Stimulated activated naive CD8-positive, alpha-beta T cell treated with anti-CD3 and anti-CD28 coated beads, Interleukin-15, amount 100 ng/mL, for 72 hours (primary cell): ENCODE results near the gene ATG16L1.
A peak's percentile ranks its signal among the peaks of the same experiment; 100 is the strongest.

Experiments
- ATAC-seq: fragments of 150-1000 bp; cut with Tn5 transposase; 2 replicates; pipeline ENCODE4 v1.10.0; 2021; ENCODE audit warnings: mild to moderate bottlenecking, moderate library complexity
- DNase-seq, 2 donors: peaks; one replicate each; pipeline ENCODE4 v3.0.0; 2021 to 2022
- H3K27ac Mint-ChIP-seq, 2 donors: one replicate each; pipeline ENCODE4 v1.8.0; 2022; ENCODE audit warnings: mild to moderate bottlenecking in 2 of 2, mixed read lengths in 2 of 2, moderate library complexity in 2 of 2
- H3K27me3 Mint-ChIP-seq: one replicate; pipeline ENCODE4 v1.8.0; 2022; ENCODE audit warnings: mixed read lengths
- H3K4me1 Mint-ChIP-seq: one replicate; pipeline ENCODE4 v1.8.0; 2022; ENCODE audit warnings: mild to moderate bottlenecking, mixed read lengths
- H3K4me3 Mint-ChIP-seq, 2 donors: one replicate each; pipeline ENCODE4 v1.8.0; 2022; ENCODE audit warnings: mild to moderate bottlenecking in 2 of 2, mixed read lengths in 2 of 2, moderate library complexity in 1 of 2
- H3K9me3 Mint-ChIP-seq, 2 donors: one replicate each; pipeline ENCODE4 v1.8.0; 2022; ENCODE audit warnings: mixed read lengths in 2 of 2

The ATG16L1 gene

GRCh38 chr2:233287871-233288270 is 36.4 kb downstream of the ATG16L1 start:
- DNase-seq = no peak
- Mint-ChIP-seq H3K9me3 (no peaks in the 10 kb centered on the region), H3K27ac (peak overlapping the region; percentile 67 to 74), H3K4me1 (no peaks in the 10 kb centered on the region), H3K27me3 (no peaks in the 10 kb centered on the region), H3K4me3 (no peak overlapping the region)
- no peak for ATAC-seq

GRCh38 chr2:233288663-233289062 is 37.2 kb downstream of the ATG16L1 start:
- Mint-ChIP-seq H3K27me3 (no peaks in the 10 kb centered on the region), H3K9me3 (no peaks in the 10 kb centered on the region), H3K27ac (peak overlapping the region in 1 of 2 donors; percentile 80), H3K4me1 (no peaks in the 10 kb centered on the region), H3K4me3 (no peak overlapping the region)
- ATAC-seq (no peak), DNase-seq (no peak)

GRCh38 chr2:233289648-233290047 is 38.2 kb downstream of the ATG16L1 start:
- Mint-ChIP-seq H3K27ac (no peak overlapping the region), H3K4me3 (no peak overlapping the region), H3K4me1 (no peaks in the 10 kb centered on the region), H3K27me3 (no peaks in the 10 kb centered on the region), H3K9me3 (no peaks in the 10 kb centered on the region)
- no peak for ATAC-seq
- no peak for DNase-seq

- H3K9me3 Mint-ChIP-seq = no peaks in the 10 kb centered on the region
- no peak for DNase-seq
- no peak overlapping the region for H3K4me3 Mint-ChIP-seq
- H3K4me1 Mint-ChIP-seq = no peaks in the 10 kb centered on the region
- no peak overlapping the region for H3K27ac Mint-ChIP-seq
- ATAC-seq = no peak
- H3K27me3 Mint-ChIP-seq = no peaks in the 10 kb centered on the region
Observed at GRCh38 chr2:233290051-233290845, 38.8 kb downstream of the ATG16L1 start.

DNA sequence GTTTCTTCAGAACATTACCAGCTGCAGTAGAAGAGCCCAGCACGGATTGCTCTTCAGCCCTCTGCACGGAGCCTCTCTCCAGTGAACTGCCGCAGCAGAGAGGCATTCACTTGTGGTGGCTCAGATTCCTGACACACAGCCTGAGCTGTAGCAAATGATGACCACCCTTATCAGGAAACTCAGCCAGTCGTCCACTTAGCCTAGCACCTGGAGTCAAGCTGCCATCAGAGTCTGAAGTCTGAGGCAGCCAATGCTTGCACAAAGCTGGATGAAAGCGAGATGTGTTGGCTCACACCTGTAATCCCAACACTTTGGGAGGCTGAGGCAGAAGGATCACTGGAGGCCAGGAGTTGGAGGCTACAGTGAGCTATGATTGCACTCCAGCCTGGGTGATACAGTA is 44.4 kb downstream of the ATG16L1 start:
- no peak overlapping the region for H3K4me3 Mint-ChIP-seq
- DNase-seq = no peak
- H3K9me3 Mint-ChIP-seq = no peaks in the 10 kb centered on the region
- no peaks in the 10 kb centered on the region for H3K4me1 Mint-ChIP-seq
- no peaks in the 10 kb centered on the region for H3K27me3 Mint-ChIP-seq
- no peak overlapping the region for H3K27ac Mint-ChIP-seq
- no peak for ATAC-seq

- Mint-ChIP-seq H3K27me3 (no peaks in the 10 kb centered on the region), H3K4me1 (no peaks in the 10 kb centered on the region), H3K4me3 (no peak overlapping the region), H3K9me3 (no peaks in the 10 kb centered on the region), H3K27ac (no peak overlapping the region)
- no peak for DNase-seq
- no peak for ATAC-seq
Observed at GRCh38 chr2:233297076-233297475, 45.6 kb downstream of the ATG16L1 start.

GRCh38 chr2:233300401-233300800 is 48.9 kb downstream of the ATG16L1 start:
- ATAC-seq = no peak
- H3K27ac Mint-ChIP-seq = peak overlapping the region in 1 of 2 donors; percentile 48
- H3K4me1 Mint-ChIP-seq = no peaks in the 10 kb centered on the region
- H3K4me3 Mint-ChIP-seq = no peak overlapping the region
- H3K27me3 Mint-ChIP-seq = no peaks in the 10 kb centered on the region
- H3K9me3 Mint-ChIP-seq = no peaks in the 10 kb centered on the region
- no peak for DNase-seq

- Mint-ChIP-seq H3K27me3 (no peaks in the 10 kb centered on the region), H3K9me3 (no peaks in the 10 kb centered on the region), H3K4me3 (no peak overlapping the region), H3K4me1 (no peaks in the 10 kb centered on the region), H3K27ac (no peak overlapping the region)
- DNase-seq (no peak), ATAC-seq (no peak)
Observed at GRCh38 chr2:233301248-233301647, 49.8 kb downstream of the ATG16L1 start.

DNA sequence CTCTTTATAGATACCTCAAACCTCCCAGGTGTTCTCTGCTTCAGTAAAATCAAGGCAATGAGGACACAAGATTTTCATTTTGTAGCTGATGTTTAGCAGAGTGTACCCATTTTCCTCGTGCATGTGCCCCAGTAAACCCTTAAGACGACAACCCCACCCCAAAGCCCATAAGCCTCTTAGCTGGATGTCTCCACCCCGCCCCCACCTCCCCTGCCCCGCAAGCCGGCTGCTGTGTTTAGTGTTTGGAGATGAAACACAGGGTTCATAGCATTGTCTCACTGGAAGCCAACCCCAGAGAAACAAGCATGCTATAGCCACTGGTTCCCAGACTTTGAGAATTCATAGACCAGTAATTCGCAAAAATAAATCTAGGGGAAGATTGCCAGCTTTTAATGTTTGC is 50.3 kb downstream of the ATG16L1 start:
- Mint-ChIP-seq H3K27me3 (no peaks in the 10 kb centered on the region), H3K4me3 (no peak overlapping the region), H3K4me1 (no peaks in the 10 kb centered on the region), H3K27ac (no peak overlapping the region), H3K9me3 (no peaks in the 10 kb centered on the region)
- ATAC-seq = no peak
- no peak for DNase-seq

DNA sequence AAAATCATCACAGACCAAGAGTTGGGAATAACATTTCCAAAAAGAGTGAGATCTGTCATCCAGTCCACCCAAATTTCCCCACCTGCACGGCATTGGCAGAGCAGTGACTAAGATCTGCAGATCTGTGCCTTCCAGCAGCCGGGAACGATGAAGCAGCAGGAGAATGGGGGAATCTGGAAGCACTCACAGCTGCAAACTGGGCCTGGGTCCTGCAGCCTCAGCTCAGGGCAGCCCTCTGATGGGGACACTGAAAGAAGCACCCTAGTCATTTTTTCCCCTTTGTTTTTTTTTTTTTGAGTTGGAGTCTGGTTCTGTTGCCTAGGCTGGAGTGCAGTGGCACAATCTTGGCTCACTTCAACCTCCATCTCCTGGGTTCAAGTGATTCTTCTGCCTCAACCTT is 51.8 kb downstream of the ATG16L1 start:
- no peak overlapping the region for H3K27ac Mint-ChIP-seq
- H3K4me1 Mint-ChIP-seq = no peaks in the 10 kb centered on the region
- no peaks in the 10 kb centered on the region for H3K9me3 Mint-ChIP-seq
- no peak overlapping the region for H3K4me3 Mint-ChIP-seq
- DNase-seq (no peak), ATAC-seq (no peak)
- no peaks in the 10 kb centered on the region for H3K27me3 Mint-ChIP-seq

- Mint-ChIP-seq H3K4me3 (no peak within 1 kb of the TSS), H3K27ac (no peak within 1 kb of the TSS), H3K9me3 (no peaks in the 10 kb centered on the region), H3K27me3 (no peaks in the 10 kb centered on the region), H3K4me1 (peaks cover 11% of the 10 kb centered on the region)
- DNase-seq (no peak), ATAC-seq (no peak)
Observed at GRCh38 chr2:233307565-233307964, 56.1 kb downstream of the ATG16L1 start, which contains the start of gene SAG. Gene SAG, plus strand, starts transcription at chr2:233307816. Its CDS starts 1,374 bp downstream, at chr2:233309190.

DNA sequence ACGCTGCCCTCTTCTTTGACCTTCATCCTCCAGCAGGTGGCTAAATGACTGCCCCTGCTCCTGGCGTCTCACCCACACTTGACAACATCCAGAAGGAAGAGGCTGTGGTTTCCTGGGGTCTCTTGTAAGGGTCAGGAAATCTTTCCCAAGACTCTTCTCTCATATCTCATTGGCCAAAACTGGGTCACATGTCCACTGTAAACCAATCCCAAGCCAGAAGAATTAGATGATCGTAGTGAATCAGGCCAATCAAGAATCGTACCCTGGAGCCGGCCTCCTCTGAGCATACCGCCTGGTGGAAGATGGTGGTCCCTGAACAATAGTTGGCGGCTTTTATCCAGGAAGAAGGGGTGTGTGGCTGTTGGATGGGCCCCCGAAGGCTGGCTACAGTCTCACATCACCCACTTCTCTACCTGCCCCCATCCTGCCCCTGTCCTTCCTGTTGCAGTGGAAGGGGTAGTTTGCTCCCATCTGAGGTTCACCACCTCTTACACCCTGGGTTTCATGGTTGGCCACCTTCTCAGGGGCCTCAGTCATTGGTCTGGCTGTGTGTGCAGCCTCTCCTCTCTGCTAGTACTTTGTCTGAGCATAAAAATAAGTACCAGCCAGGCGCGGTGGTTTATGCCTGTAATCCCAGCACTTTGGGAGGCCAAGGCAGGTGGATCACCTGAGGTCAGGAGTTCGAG is 59.9 kb downstream of the ATG16L1 start:
- ATAC-seq (no peak), DNase-seq (no peak)
- Mint-ChIP-seq H3K27ac (no peak overlapping the region), H3K9me3 (no peaks in the 10 kb centered on the region), H3K27me3 (peaks cover 7% of the 10 kb centered on the region), H3K4me1 (peaks cover 17% of the 10 kb centered on the region), H3K4me3 (no peak overlapping the region)

- no peak for ATAC-seq
- no peak for DNase-seq
- no peak overlapping the region for H3K4me3 Mint-ChIP-seq
- peak overlapping the region in 1 of 2 donors; percentile 6 for H3K27ac Mint-ChIP-seq
- peaks cover 17% of the 10 kb centered on the region for H3K4me1 Mint-ChIP-seq
- H3K27me3 Mint-ChIP-seq = peaks cover 7% of the 10 kb centered on the region
- H3K9me3 Mint-ChIP-seq = no peaks in the 10 kb centered on the region
Observed at GRCh38 chr2:233312874-233313273, 61.4 kb downstream of the ATG16L1 start.

DNA sequence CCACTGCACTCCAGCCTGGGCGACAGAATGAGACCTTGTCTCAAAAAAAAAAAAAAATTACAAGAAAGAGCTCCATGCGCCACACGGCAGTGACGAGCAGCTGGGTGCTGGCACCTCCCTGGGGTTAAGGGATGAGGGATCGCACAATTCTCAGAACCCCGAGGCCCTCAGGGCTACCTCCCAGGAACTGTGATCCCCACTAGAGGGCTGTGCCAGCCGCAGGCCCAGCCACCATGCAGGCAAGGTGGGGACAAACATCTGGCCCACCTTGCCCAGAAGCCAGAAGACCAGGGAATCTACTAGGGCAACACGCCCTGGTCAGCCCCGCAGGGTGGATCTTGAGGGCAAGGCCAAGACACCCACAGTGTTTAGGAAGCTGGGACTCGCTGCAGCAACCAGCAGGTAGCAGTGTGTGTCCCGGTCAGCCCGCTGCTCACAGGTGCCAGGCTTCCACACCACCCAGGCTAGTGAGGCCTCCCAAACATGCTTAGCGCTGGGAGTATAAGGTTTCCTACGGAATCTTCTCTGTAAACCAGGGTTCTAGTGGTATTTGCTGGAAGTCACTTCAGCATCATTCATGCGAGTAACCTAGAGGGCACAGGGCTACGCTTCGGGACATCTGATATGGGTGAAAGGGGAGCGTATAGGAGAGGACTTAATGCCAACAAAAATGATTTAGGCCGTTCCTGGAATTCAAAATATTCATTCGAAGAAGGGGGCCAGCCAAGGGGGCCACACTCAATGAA is 62.9 kb downstream of the ATG16L1 start:
- no peak overlapping the region for H3K27ac Mint-ChIP-seq
- peaks cover 17% of the 10 kb centered on the region for H3K4me1 Mint-ChIP-seq
- H3K9me3 Mint-ChIP-seq = no peaks in the 10 kb centered on the region
- DNase-seq (no peak), ATAC-seq (no peak)
- no peak overlapping the region for H3K4me3 Mint-ChIP-seq
- peaks cover 7% of the 10 kb centered on the region for H3K27me3 Mint-ChIP-seq

DNA sequence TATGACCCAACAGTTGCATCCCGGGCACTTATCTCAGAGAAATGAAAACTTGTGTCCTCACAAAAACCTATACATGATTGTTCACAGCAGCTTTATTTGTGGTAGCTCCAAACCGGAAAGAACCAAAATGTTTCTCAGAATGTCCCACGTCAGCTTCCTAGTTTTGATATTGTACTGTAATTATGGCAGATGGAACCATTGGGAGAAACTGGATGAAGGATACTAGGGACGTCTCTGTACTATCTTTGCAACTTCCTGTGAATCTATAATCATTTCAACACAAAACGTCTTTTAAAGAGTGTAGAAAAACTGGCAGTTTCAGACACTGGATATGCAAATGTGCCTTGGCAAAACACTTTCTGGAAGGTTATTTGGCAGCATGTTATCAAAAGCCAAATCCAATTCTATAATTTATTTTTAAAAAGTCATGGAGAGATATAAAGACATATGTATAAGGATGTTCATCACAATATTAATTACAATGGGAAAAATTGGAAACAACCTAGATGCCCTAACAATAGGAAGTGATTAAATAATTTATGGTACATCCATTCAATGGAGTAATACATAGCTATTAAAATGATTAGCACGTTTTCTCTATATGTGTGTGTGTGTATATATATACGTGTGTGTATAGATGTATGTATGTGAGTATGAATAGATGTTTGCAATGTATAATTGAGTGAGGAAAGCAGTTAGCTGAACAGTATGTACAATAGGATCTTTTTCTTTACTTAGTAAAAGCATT is 65.9 kb downstream of the ATG16L1 start:
- peaks cover 12% of the 10 kb centered on the region for H3K27me3 Mint-ChIP-seq
- H3K9me3 Mint-ChIP-seq = no peaks in the 10 kb centered on the region
- no peak overlapping the region for H3K27ac Mint-ChIP-seq
- H3K4me1 Mint-ChIP-seq = peaks cover 8% of the 10 kb centered on the region
- ATAC-seq = no peak
- no peak overlapping the region for H3K4me3 Mint-ChIP-seq
- DNase-seq = no peak
